DOHH2 (cell line): ENCODE measurements around the gene CHRNB2.

Experiments used
- H3F3A ChIP-seq: fragments of 200-600 bp; sonication (generic), shearing (Covaris generic); 2 replicates; pipeline ENCODE4 v1.6.0; 2016; ENCODE audit warnings: antibody characterized with exemption, mild to moderate bottlenecking; ENCODE audit not compliant: control insufficient read depth, insufficient read depth
- H3K27ac ChIP-seq: fragments of 200-600 bp; sonication (generic); 2 replicates; pipeline ENCODE4 v1.5.1; 2014; ENCODE audit warnings: low read depth, mild to moderate bottlenecking, low read length, moderate library complexity
- H3K27me3 ChIP-seq: fragments of 200-600 bp; sonication (generic); 2 replicates; pipeline ENCODE4 v1.6.1; 2014; ENCODE audit warnings: mild to moderate bottlenecking, low read length, mixed read lengths; ENCODE audit not compliant: control insufficient read depth
- H3K36me3 ChIP-seq: fragments of 200-600 bp; sonication (generic); 2 replicates; pipeline ENCODE4 v1.6.1; 2014; ENCODE audit warnings: mild to moderate bottlenecking, low read length, moderate library complexity, mixed read lengths; ENCODE audit not compliant: control insufficient read depth
- H3K4me1 ChIP-seq: fragments of 200-600 bp; sonication (generic); 2 replicates; pipeline ENCODE4 v1.6.1; 2014; ENCODE audit warnings: mild to moderate bottlenecking, low read length, mixed read lengths; ENCODE audit not compliant: control insufficient read depth
- H3K4me2 ChIP-seq: fragments of 200-600 bp; sonication (generic); 2 replicates; pipeline ENCODE4 v1.6.0; 2014; ENCODE audit warnings: mild to moderate bottlenecking, low read length, moderate library complexity
- H3K4me3 ChIP-seq: fragments of 200-600 bp; sonication (generic); 2 replicates; pipeline ENCODE4 v1.5.1; 2014; ENCODE audit warnings: mild to moderate bottlenecking, low read length, mixed read lengths
- H3K79me2 ChIP-seq: fragments of 200-600 bp; sonication (generic); 2 replicates; pipeline ENCODE4 v1.6.1; 2014; ENCODE audit warnings: mild to moderate bottlenecking, low read length, mixed read lengths; ENCODE audit not compliant: control insufficient read depth
- H3K9me2 ChIP-seq: fragments of 200-600 bp; sonication (generic); replicated peaks from 2 replicates; pipeline ENCODE4 v1.6.1; 2014; ENCODE audit warnings: mild to moderate bottlenecking, low read length, mixed read lengths; ENCODE audit not compliant: control insufficient read depth
- H3K9me3 ChIP-seq: fragments of 200-600 bp; sonication (generic); 2 replicates; pipeline ENCODE4 v1.6.1; 2014; ENCODE audit warnings: antibody characterized with exemption, low read length, mixed read lengths; ENCODE audit not compliant: control insufficient read depth, insufficient read depth
- H4K20me1 ChIP-seq: fragments of 200-600 bp; sonication (generic); 2 replicates; pipeline ENCODE4 v1.6.0; 2014; ENCODE audit warnings: low read depth, mild to moderate bottlenecking, antibody characterized with exemption, low read length, moderate library complexity; ENCODE audit not compliant: control insufficient read depth, insufficient read depth
- CTCF ChIP-seq: fragments of 200-600 bp; sonication (generic); IDR thresholded peaks from one replicate; pipeline ENCODE4 v1.5.1; 2014; ENCODE audit warnings: antibody characterized with exemption, mild to moderate bottlenecking, low read depth, low read length; ENCODE audit not compliant: poor library complexity, severe bottlenecking
- EZH2phosphoT487 ChIP-seq: fragments of 200-600 bp; sonication (generic); IDR thresholded peaks from 2 replicates; pipeline ENCODE4 v1.6.1; 2017; ENCODE audit warnings: borderline replicate concordance, mild to moderate bottlenecking, antibody characterized with exemption, low read length, moderate library complexity, mixed read lengths

The CHRNB2 gene

GRCh38 chr1:154614247-154614646, 46.7 kb downstream of the CHRNB2 start:
- Histone ChIP-seq H3K27me3 (no peaks in the 10 kb centered on the region), H3K9me3 (no peaks in the 10 kb centered on the region), H3K4me2 (no peak overlapping the region), H3K79me2 (peaks cover 92% of the 10 kb centered on the region), H3K36me3 (peaks cover 5% of the 10 kb centered on the region), H4K20me1 (0 out of 2 replicates have a peak, but pooled peaks cover 2% of the 10 kb centered on the region), H3K9me2 (no peaks in the 10 kb centered on the region), H3F3A (peaks cover 27% of the 10 kb centered on the region), H3K4me1 (peaks cover 30% of the 10 kb centered on the region), H3K4me3 (no peak overlapping the region), H3K27ac (no peak overlapping the region)
- TF ChIP-seq CTCF (peak; percentile 24), EZH2phosphoT487 (no peak)

GRCh38 chr1:154614901-154615300, 47.3 kb downstream of the CHRNB2 start:
- TF ChIP-seq EZH2phosphoT487 = no peak
- no peak for TF ChIP-seq CTCF
- H3K4me1 ChIP-seq = peaks cover 29% of the 10 kb centered on the region
- H3K27ac ChIP-seq = no peak overlapping the region
- 0 out of 2 replicates have a peak, but pooled peaks cover 2% of the 10 kb centered on the region for H4K20me1 ChIP-seq
- H3F3A ChIP-seq = peaks cover 22% of the 10 kb centered on the region
- peaks cover 92% of the 10 kb centered on the region for H3K79me2 ChIP-seq
- peaks cover 11% of the 10 kb centered on the region for H3K36me3 ChIP-seq
- H3K4me2 ChIP-seq = no peak overlapping the region
- H3K9me3 ChIP-seq = no peaks in the 10 kb centered on the region
- no peaks in the 10 kb centered on the region for H3K27me3 ChIP-seq
- H3K9me2 ChIP-seq = no peaks in the 10 kb centered on the region
- H3K4me3 ChIP-seq = no peak overlapping the region

GRCh38 chr1:154615411-154615810, 47.8 kb downstream of the CHRNB2 start:
- Histone ChIP-seq H3K4me1 (peaks cover 26% of the 10 kb centered on the region), H3K4me3 (no peak overlapping the region), H3K27ac (no peak overlapping the region), H3K36me3 (peaks cover 14% of the 10 kb centered on the region), H3K4me2 (no peak overlapping the region), H3F3A (peaks cover 17% of the 10 kb centered on the region), H3K79me2 (peaks cover 92% of the 10 kb centered on the region), H3K27me3 (no peaks in the 10 kb centered on the region), H4K20me1 (0 out of 2 replicates have a peak, but pooled peaks cover 3% of the 10 kb centered on the region), H3K9me3 (no peaks in the 10 kb centered on the region), H3K9me2 (no peaks in the 10 kb centered on the region)
- TF ChIP-seq CTCF = no peak
- TF ChIP-seq EZH2phosphoT487 = no peak
